CD4-positive, alpha-beta T cell treated with Interleukin-1 beta for 1 hour (primary cell): ENCODE results near the gene SCRN2.
A peak's percentile ranks its signal among the peaks of the same experiment; 100 is the strongest.

Source experiments
- DNase-seq, 2 donors: peaks; one replicate each; pipeline ENCODE4 v3.0.0-alpha.2; 2020 to 2022

SCRN2 gene

DNA sequence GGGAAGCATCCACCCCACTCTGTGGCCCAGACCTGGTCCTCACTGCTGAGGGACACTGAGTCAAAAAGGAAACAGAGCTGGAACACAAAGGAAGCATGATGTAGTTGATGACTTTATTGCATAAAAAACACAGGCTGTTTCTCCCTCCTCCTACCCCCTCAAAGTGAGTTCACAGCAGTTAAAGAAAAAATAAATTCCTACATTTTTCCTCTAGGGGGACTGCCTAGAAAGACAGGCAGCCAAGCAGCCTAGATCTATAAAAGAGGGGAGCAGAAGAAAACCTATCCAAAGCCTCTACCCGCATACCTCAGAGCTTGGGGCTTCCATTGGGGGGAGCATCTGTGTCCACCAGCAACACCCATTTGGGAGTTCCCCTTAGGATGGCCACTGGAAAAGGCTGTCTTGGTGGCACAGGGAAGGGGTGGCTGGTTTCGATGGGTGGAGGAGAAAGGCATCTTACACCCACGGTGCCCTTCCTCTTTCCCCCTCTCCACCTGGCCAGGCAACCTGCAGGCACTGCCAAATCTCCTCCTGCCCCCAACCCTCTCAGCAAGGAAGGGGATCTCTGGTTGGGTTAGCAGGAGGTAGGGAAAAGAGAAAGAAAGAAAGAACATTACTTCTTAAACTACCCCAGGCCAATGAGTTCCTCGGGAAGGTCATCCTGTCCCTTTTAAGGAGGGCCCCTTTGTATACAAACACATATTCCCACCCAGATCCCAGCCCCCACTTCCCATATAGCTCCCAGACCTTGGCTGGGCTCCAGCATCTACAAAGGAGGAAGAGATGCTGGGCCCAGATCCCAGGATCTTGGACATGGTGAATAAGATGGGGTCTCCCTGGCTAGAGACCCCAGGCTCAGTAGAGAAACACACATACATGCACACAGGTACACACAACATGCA lies 4.0 kb upstream of the SCRN2 start:
- DNase-seq = no peak

DNA sequence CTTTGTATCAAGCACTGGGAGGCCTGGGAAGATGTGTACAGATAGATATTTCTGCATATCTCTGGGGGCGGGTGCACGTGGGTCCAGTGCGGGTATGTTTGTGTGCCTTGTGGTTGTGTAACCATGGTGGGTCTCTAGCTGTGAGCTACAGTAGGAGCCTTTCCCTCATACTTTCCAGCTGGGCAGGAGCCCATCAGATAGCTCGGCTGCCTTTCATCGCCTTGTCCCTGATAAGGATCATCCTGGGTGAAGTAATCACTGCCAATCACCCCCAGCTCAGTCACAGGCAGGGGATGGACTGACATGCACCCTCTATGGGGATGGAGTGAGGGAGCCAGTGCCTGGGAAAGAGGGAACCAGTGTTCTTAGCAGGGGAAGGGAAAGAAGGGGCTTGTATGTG lies 3.2 kb upstream of the SCRN2 start:
- no peak for DNase-seq

DNA sequence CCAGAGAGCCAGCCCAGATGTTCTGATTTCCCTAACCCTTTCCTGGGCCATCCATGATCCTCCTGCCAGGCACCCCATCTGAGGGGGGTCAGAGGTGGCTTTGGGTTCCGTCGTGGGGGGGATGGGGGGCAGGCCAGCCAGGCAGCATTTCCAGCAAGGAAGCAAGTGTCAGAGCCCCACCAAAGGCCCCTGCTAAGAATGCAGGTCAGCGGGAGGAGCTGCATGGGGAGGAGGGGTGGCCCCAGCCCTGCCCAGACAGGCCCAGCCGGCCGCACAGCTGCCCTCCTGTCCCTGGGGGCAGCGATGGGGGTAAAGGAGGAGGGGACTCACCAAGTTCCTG lies 2.3 kb upstream of the SCRN2 start:
- DNase-seq = no peak

DNA sequence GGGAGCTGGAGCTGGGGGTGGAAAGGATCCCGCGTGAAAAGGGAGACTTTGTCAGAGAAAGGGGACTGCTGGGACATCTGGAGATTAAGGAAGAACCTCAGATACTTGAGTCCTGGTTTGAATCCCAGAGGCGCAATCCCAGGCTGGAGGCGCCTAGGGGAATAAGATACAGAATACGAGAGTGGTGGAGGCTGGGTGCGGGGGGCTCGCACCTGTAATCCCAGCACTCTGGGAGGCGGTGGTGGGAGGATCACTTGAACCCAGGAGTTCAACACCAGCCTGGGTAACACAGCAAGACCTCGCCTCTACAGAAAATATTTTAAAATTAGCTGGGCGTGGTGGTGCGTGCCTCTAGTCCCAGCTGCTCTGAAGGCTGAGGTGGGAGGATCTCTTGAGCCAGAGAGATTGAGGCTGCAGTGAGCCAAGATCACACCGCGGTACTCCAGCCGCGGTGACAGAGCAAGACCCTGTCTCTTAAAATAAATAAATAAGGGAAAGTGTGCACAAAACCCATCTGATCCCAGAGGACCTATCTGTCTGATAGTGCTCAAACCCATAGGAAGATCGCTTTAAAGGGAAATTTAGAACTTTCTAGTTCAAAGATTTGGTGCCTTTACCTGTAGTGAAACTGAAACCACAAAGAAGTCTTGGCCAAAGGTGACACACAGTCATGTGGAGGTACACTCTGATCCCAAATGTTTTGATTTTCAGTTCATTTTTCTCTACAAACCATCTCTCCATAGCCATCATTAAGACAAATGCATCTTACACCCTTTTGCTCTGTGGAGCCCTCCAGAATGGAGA lies 617 bp upstream of the SCRN2 start:
- no peak for DNase-seq

DNA sequence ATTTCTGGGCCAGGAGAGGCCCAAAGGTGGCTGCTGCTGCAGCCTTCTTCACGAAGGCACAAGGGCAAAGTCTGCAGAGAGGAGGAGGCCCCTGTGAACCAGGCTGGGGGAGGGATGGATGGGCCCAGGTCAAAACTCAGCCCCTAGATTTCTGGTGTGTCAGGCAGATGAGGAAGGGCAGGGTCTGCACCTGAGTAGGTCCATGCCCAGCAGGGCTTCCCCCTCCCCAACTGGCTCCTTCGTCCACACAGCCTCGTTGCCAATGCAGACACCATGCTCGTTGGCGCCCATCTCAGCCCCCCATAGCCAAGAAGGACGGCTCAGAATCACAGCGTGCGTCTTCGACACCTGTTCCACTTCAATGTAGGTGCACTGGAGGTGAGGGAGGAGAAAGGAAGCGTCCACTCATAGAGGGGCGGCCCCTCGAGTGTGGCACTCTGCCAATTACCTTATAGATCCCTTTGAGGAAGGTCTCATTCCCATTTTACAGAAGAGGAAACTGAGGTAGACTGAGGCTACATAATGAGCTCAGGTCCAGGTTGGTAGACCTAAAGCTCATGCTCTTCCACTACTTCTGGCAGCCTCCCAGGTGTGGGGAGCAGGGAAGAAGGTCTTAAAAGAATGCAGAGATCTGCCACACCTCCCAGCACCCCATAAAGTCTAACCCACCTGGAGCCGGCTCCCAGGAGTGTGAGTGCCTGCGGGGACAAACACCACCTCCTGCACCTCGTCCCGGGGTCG lies 902 bp downstream of the SCRN2 start:
- no peak for DNase-seq

- DNase-seq = no peak
Measured at GRCh38 chr17:47839071-47839470, 2.0 kb downstream of the SCRN2 start.

DNA sequence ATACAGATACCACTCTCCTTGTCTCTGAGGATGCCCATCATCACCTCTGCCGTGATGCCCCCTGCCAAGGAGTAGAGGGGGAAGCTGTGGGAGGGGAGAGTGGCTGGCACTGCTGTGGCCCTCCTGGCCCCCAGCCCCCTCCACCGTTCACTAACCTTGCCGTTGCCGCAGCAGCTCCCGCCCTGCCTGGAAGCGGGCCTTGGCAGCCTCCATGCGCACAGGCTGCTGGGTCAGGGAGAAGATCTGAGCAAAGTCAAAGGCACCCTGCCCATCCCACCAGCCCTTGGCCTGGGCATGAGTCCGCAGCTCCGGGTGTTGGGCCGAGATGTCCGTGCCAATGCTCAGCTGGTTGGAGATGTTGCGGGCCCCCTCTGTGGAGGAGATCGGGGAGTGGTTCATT lies 2.4 kb downstream of the SCRN2 start:
- no peak for DNase-seq

DNA sequence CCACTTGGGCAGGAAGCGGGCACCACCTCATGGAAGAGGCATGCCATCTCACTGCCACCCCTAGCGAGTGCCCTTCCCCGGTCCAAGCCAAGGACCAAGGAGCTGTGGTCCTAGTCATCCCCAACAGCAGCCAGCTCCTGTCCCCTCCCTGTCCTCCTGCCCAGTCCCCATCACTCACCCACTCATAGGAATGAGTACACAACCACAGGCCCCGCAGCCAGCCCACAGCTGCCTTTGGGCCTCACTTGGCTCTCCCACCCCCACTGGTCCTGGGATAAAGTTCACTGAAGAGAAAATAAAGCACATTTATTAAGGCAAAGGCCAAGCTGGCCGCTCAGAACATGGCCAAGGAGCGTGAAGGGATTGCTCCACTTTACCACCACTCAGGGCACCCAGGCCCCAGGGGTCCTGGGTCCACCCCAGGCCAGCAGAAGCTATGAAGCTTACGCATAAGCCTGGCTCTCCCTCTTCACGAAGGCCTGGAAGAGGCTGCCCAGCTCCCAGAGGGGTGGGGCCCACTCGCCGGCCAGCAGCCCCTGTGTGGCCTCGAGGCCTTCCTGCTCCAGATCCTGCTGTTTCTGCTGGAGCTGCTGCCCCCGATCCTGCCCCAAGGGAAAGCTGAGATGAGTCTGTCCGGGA lies 3.6 kb downstream of the SCRN2 start:
- DNase-seq = no peak

DNA sequence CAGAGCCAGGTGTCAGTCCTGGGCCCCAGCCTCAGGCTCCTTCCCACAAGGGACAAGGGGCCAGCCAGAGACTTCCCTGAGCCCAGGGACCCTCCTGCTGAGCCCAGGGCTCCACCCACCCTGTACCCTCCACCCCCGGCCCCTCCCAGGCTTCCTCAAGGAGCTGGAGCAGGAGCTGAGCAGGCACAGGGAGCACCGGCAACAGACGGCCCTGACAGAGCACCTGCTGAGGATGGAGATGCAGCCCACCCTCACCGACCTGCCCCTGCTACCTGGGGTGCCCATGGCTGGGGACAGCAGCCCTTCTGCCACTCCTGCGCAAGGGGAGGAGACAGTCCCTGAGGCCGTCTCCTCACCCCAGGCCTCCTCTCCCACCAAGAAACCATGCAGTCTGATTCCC lies 4.5 kb downstream of the SCRN2 start:
- DNase-seq = no peak

DNA sequence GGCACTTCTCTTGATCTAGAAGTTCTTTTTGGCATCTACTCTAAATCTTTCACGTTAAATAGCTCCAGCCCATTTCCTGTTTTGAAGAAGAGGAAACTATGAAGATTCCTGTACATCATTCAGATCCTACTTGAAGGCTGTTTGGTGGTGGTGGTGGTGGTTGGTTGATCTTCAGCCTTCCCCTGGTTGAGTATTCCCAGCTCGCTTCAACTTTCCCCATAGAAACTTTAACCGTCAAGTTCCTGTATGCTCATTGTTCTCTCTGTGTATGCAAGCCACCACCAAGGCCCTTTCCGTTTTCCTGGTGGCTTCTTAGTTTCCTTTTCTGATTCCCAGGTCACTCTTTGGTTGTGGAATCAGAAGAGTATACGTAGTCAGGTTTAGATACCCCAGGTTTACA lies 6.3 kb downstream of the SCRN2 start:
- DNase-seq = no peak

DNA sequence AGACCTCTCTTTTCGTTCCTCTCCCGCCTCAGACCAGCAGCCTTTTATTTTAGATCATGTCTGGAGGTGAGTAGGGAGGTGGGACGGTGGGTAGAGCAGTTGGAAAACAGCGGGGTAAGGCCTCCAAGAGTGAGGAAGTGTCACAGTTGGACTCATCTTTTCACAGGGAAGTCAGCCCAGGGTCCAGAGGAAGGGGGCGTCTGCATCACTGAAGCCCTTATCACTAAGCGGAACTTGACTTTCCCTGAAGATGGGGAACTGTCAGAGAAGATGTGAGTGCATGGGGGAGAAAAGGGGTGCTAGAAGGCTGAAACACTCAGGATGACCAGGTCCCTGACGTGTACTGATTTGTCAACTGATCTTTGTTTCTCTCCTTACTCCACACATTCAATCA lies 9.1 kb downstream of the SCRN2 start:
- DNase-seq = no peak

DNA sequence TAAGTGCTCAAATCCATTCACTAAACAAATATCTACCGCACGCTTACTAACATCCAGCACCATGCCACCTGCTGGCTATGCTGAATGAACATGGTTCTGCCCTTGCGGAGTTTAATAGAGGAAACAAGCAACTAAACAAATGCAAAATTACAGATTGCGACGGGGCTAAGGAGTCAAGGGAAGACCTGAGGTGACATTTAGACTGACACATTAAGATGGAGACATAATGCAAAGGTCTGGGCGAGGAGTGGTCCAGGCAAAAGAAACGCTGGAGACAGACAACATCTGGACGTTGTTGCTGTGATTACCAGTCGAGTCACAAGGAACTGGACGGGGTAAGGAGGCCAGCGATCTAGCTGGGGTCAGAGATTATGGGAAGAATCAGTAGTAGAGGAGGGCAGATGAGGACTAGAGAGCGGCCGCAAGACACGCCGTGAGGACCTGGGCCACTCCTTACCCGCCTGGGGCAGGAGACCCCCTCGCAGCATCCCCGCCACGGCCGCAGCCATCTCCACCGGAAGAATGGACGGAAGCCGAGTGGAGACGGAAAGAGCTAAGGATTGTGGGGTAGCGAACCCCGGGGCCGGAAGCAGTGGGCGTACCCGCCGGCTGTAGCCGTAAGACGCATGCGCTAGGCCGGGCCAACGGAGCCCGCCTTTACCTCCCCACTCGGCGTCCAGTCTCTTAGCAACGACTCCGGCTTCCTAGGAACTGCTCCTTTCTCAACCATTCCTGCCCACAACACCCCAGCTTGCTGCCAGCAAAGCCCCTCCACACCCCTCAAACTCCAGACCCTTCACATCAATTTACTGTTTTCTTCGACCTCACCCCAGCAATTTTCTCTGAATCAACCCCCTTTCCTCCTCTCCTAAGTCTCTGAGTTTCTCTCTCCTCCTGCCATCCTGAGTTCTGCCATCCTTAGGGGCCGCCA lies 9.8 kb downstream of the SCRN2 start, which contains the start of the genes LRRC46 and MRPL10:
LRRC46 (plus strand) TSS at position 668 of the 931 bp plus-strand sequence. CDS start 320 bp downstream, outside the sequence.
MRPL10 (minus strand) TSS at position 539 of the 931 bp plus-strand sequence; CDS start at position 509, 30 bp downstream.
- DNase-seq = peak; percentile 92

GRCh38 chr17:47830396-47831002 lies 10.6 kb downstream of the SCRN2 start:
- DNase-seq = no peak

GRCh38 chr17:47829870-47830269 lies 11.2 kb downstream of the SCRN2 start:
- DNase-seq = peak; percentile 83 to 90

DNA sequence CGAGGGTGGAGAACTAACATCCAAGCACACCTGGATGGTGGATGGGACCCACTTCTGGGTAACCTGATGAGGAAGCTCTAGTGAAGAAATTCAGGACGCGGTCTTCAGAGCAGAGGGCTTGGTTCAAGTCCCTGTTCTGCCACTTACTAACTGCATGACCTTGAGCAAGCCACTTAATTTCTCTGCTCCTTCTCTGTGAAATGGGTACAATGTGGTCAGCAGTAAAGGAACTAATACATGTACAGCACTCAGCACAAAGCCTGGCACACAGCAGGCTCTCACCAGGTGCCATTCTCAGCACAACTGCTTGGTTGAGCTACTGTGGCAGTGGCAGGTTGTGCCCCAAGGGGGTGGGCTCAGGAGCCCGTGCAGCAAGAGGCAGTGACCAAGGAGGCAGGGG lies 17.6 kb downstream of the SCRN2 start:
- no peak for DNase-seq

DNA sequence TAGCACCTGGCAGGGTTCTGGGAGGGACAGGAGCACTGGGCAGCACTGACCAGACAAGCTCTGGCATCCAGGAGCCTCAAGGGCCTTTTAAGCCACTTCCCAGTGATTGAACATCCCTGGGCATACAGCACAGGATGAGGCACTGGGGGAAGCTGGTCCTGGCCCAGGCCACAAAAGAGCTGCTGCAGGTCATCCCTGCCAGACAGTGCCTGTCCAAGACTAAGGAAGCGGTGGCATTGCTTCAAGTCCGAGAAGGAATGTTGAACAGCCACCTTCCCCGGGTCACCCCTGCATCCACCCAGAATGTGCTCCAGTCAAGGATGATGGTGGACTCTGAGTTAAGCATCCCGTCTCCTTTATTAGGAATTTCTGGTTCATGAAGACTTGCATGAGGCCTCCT lies 18.3 kb downstream of the SCRN2 start:
- no peak for DNase-seq

- peak; percentile 85 to 86 for DNase-seq
Measured at GRCh38 chr17:47821424-47822391, 19.4 kb downstream of the SCRN2 start, which contains the start of gene OSBPL7. OSBPL7 (minus strand) TSS chr17:47821794; CDS start chr17:47820278, 1,516 bp downstream.

DNA sequence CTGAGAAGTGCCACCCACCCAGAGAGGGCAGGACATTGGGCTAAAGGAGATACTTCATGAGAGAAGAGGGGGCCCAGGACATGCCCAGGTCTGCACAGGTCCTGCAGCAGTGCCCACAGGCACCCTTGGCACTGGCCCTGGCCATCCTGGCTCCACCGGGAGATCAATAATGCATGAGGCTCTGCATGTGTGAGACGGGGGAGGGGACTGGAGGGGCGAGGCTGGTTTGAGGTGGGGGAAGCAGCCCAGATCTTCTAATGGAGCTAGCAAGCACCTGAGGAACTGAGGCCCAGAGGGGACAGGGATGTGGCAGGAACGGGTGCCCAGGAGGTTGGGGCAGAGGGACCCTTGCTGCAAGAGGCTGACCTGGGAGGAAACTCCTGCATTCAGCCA lies 20.0 kb downstream of the SCRN2 start:
- no peak for DNase-seq

DNA sequence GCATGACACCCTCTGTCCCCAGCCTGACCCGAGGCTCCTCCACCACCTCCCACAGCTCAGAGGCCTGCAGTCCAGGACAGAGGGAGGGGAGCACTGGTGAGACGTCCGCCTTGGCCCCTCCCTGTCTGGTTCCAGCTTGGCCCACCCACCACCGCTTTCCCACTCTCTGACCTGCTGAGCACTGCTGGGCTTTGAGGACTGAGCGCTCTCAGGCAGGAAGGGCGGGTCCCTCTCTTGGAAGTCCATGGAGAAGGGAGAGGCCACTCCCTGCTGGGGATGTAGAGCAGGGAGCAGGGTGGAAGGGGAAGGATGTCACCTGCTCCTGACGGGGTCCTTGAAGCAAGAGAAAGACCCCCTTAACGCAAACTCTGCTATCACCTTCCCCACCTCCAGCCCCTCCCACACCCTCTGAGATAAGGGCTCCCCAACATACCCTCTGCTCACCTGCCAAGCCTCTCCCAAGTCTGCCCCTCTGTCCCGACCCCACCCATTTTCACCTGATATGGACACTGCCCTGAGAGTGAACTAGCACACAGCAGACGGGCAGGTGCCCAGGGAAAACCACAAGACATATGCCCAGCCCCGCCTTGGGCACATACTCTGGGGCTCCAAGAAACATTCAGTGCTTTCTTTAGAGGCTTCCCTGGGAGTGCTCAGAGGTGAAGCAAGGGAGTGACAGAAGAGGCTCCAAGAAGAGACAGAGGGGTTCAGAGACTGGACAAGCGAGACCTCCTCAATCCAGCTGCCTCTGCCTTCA lies 20.9 kb downstream of the SCRN2 start:
- DNase-seq = no peak
